Activated gamma-delta T cell treated with anti-CD3 and anti-CD28 coated beads, Interleukin-2, amount 50 U/mL, for 16 hours (primary cell): ENCODE measurements around the gene ZNF777.
"Not testable (repeated sequence)": the region's sequence is repeated elsewhere in the genome, so short reads cannot be mapped to it uniquely, and the experiment has no call there.

Experiments
- DNase-seq: peaks from one replicate; pipeline ENCODE4 v3.0.0-alpha.2; 2020; ENCODE audit warnings: low read depth

ZNF777 gene

GRCh38 chr7:149413083-149413482 lies 47.8 kb downstream of the ZNF777 start:
- not testable (repeated sequence) for DNase-seq

- no peak for DNase-seq
These were observed 51.0 kb downstream of the ZNF777 start for GRCh38 chr7:149409895-149410294.

GRCh38 chr7:149404825-149405224 lies 56.0 kb downstream of the ZNF777 start:
- no peak for DNase-seq

DNA sequence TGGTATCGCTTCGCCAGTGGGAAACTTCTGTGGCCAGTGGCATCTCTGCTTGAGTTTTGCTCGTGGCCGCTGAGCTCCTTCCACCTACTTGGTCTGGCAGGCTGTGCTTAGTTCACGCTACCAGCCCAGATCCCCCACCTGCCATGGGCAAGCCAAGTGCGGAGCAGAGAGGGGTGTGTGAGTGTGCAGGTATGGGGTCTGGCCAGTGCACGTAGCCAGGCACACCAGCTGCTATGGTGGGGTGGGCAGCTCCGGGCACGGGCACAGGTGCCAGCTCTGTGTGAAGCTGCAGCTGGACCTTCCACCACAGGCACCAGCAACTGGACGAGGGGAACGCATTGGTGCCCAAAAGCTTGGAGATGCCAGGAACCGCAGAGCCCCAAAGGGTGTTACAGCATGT lies 56.5 kb downstream of the ZNF777 start:
- DNase-seq: no peak

DNA sequence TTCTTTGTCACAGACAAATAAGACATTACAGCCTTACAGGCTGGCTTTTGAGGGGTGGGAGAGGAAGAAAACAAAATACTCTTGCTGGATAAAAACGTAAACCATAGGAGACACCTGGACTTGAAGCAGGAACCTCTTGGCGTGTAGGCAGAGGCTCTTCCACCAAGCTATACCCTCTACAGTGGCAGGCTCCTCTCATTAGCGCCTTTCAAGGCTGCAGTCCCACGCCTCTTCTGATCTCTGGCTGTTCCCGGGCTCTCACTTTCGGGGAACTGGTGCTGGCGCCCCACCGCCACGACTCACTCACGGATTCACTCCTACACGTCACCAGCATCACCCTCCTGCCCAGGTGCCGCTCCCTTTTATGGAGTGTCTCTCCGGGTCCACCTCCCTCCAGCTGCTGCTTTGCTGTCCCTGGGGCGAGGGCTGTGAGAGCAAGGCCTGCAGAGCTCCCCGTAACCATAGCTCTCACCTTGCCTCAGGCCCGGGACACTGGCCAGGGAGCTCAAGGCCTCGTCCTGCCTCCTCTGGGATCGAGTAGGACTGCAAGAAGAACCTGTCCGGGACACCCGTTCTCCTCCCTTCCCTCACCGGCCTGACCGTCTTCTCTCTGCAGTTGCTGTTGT lies 62.6 kb downstream of the ZNF777 start:
- no peak for DNase-seq

GRCh38 chr7:149397470-149398043 lies 63.3 kb downstream of the ZNF777 start:
- DNase-seq: no peak

DNA sequence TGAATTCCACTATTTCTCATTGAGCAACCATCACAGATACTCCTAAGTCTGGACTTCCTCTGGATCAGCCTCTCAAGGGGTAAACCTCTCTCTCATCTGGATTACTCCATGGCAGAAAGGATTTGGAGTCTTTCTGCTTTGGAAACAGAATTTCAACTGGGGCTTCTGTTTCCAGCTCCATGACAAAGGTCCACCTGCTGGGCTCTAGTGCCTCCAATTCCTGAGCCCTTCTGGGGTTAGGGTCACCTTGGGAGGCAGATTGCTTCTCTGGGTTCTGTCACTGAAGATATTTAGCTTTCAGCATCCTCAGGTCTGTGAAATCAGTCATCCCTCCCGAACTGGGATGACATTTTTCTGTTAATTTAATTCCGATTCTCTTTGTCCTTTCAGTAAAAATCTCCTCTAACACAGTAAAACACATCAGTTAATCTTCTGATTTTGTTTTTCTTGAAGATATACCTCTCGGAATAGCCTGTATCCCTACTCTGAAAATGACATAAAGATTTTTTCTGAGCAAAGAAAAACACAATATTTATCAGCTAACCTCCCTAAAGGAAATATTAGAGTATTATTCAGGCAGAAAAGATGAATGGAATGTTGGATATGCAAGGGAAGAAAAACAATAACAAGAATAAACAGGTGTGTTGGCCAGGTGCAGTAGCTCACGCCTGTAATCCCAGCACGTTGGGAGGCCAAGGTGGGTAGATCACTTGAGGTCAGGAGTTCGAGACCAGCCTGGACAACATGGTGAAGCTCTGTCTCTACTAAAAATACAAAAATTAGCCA lies 72.1 kb downstream of the ZNF777 start:
- DNase-seq: not testable (repeated sequence)

GRCh38 chr7:149386514-149386913 lies 74.3 kb downstream of the ZNF777 start:
- not testable (repeated sequence) for DNase-seq

DNA sequence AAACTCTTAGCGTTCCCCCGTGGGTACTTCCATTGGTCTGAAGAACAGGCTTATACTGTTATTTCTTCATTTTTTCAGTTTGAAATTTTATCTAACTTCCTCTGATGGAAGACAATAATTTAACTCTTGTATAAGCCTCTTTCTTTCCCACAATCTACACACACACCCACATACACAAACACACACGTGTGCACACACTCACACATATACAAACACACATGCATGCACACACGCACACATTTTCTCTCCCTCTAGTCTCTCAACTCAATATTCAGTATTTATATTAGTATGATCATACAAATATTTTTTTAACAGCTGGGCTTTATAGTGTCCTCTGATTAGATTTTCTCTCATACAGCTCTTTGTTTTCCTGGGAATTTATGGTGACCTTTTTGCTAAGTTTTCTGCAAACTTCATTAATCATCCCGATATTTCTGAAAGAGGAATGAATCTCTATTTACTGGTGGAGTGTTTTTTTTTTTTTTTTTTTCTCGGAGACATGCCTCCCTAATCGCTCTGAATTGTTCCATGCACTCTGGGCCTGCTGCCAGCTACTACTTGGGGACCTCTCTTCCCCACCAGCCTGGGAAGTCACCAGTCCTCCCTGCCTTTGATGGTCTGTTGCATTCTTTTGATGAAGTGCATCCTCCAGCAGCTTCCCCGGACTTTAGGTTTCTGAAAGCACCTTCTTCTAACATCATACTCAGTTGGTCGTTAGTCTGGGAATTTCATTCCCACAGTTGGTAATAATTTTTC lies 75.5 kb downstream of the ZNF777 start:
- DNase-seq: no peak
